Measurements from ENCODE around the gene SH3D19. TPM values are rescaled to one million over a fixed set of nuclear protein-coding genes. Genes with fewer than 3 reads are reported as not detected.
"Not testable (repeated sequence)": the region's sequence is repeated elsewhere in the genome, so short reads cannot be mapped to it uniquely, and the experiment has no call there.

Gene SH3D19
- total RNA-seq, 1 donor from 2014 or later, result 25.1 TPM

- Mint-ChIP-seq H3K4me3 (peak overlapping the region; percentile 97), H3K4me1 (peaks cover 42% of the 10 kb centered on the region), H3K27ac (ENCODE audit: unreplicated experiment) (peak overlapping the region; percentile 98), H3K9me3 (no peaks in the 10 kb centered on the region), H3K27me3 (ENCODE audit: low read depth) (no peaks in the 10 kb centered on the region), H3K36me3 (ENCODE audit: low read depth) (no peaks in the 10 kb centered on the region)
- TF ChIP-seq CTCF (conservative IDR thresholded peaks at IDR 0.05), result no peak
- no peak for DNase-seq (ENCODE audit: low read depth, low spot score)
These were observed 493 bp upstream of the SH3D19 start for GRCh38 chr4:151325949-151326246.

- H3K9me3 Mint-ChIP-seq, result no peaks in the 10 kb centered on the region
- peaks cover 47% of the 10 kb centered on the region for H3K4me1 Mint-ChIP-seq
- H3K27ac Mint-ChIP-seq (ENCODE audit: unreplicated experiment), result peak overlapping the region; percentile 65
- H3K36me3 Mint-ChIP-seq (ENCODE audit: low read depth), result peaks cover under 1% of the 10 kb centered on the region
- H3K27me3 Mint-ChIP-seq (ENCODE audit: low read depth), result no peaks in the 10 kb centered on the region
- peak; percentile 45 for DNase-seq (ENCODE audit: low read depth, low spot score)
- no peak for TF ChIP-seq CTCF (conservative IDR thresholded peaks at IDR 0.05)
- H3K4me3 Mint-ChIP-seq, result peak overlapping the region; percentile 90
These were observed 674 bp downstream of the SH3D19 start for GRCh38 chr4:151324752-151325110.

- Mint-ChIP-seq H3K27me3 (ENCODE audit: low read depth) (no peaks in the 10 kb centered on the region), H3K9me3 (no peaks in the 10 kb centered on the region), H3K4me1 (peaks cover 47% of the 10 kb centered on the region), H3K36me3 (ENCODE audit: low read depth) (peaks cover 3% of the 10 kb centered on the region), H3K27ac (ENCODE audit: unreplicated experiment) (peak overlapping the region; percentile 65), H3K4me3 (peak overlapping the region; percentile 90)
- no peak for TF ChIP-seq CTCF (conservative IDR thresholded peaks at IDR 0.05)
- no peak for DNase-seq (ENCODE audit: low read depth, low spot score)
These were observed 1.2 kb downstream of the SH3D19 start for GRCh38 chr4:151324124-151324751.

GRCh38 chr4:151323667-151324066 lies 1.7 kb downstream of the SH3D19 start:
- DNase-seq (ENCODE audit: low read depth, low spot score), result no peak
- TF ChIP-seq CTCF (conservative IDR thresholded peaks at IDR 0.05), result no peak
- Mint-ChIP-seq H3K4me3 (peak overlapping the region; percentile 90), H3K4me1 (peaks cover 47% of the 10 kb centered on the region), H3K27ac (ENCODE audit: unreplicated experiment) (no peak overlapping the region), H3K36me3 (ENCODE audit: low read depth) (peaks cover 3% of the 10 kb centered on the region), H3K27me3 (ENCODE audit: low read depth) (no peaks in the 10 kb centered on the region), H3K9me3 (no peaks in the 10 kb centered on the region)

- no peaks in the 10 kb centered on the region for H3K27me3 Mint-ChIP-seq (ENCODE audit: low read depth)
- DNase-seq (ENCODE audit: low read depth, low spot score), result no peak
- H3K27ac Mint-ChIP-seq (ENCODE audit: unreplicated experiment), result no peak overlapping the region
These were observed 2.8 kb downstream of the SH3D19 start for GRCh38 chr4:151322570-151322969.

GRCh38 chr4:151322161-151322560 lies 3.2 kb downstream of the SH3D19 start:
- peaks cover 51% of the 10 kb centered on the region for H3K4me1 Mint-ChIP-seq
- not testable (repeated sequence) for H3K27me3 Mint-ChIP-seq (ENCODE audit: low read depth); H3K36me3 Mint-ChIP-seq (ENCODE audit: low read depth); DNase-seq (ENCODE audit: low read depth, low spot score); H3K27ac Mint-ChIP-seq (ENCODE audit: unreplicated experiment); H3K9me3 Mint-ChIP-seq
- H3K4me3 Mint-ChIP-seq, result peak overlapping the region; percentile 90

More at GRCh38 chr4:151322570-151322969, 2.8 kb downstream of the SH3D19 start:
- no peaks in the 10 kb centered on the region for H3K9me3 Mint-ChIP-seq
- no peak for TF ChIP-seq CTCF (conservative IDR thresholded peaks at IDR 0.05)
- peak overlapping the region; percentile 90 for H3K4me3 Mint-ChIP-seq
- H3K4me1 Mint-ChIP-seq, result peaks cover 47% of the 10 kb centered on the region
- peaks cover 3% of the 10 kb centered on the region for H3K36me3 Mint-ChIP-seq (ENCODE audit: low read depth)
